Central memory CD8-positive, alpha-beta T cell (primary cell): Measurements from ENCODE around the gene FBXL15.

ENCODE experiments used
- ATAC-seq: fragments of 150-1000 bp; cut with Tn5 transposase; replicated peaks from 2 replicates; pipeline ENCODE4 v1.10.0; 2022; ENCODE audit warnings: mild to moderate bottlenecking, moderate FRiP score, moderate number of reproducible peaks; ENCODE audit not compliant: poor library complexity, severe bottlenecking; ENCODE audit errors: extremely low read depth
- DNase-seq, 2 donors: peaks; one replicate each; pipeline ENCODE4 v3.0.0; 2021; ENCODE audit warnings: low spot score in 2 of 2
- H3K27ac Mint-ChIP-seq: one replicate; pipeline ENCODE4 v1.8.0; 2022; ENCODE audit warnings: low read depth, mild to moderate bottlenecking, moderate library complexity, mixed read lengths
- H3K27me3 Mint-ChIP-seq: one replicate; pipeline ENCODE4 v1.8.0; 2022; ENCODE audit warnings: mixed read lengths
- H3K36me3 Mint-ChIP-seq: one replicate; pipeline ENCODE4 v1.8.0; 2022; ENCODE audit warnings: mild to moderate bottlenecking, moderate library complexity, mixed read lengths; ENCODE audit not compliant: insufficient read depth
- H3K4me1 Mint-ChIP-seq: one replicate; pipeline ENCODE4 v1.8.0; 2022; ENCODE audit warnings: mixed read lengths
- H3K4me3 Mint-ChIP-seq: one replicate; pipeline ENCODE4 v1.8.0; 2022; ENCODE audit warnings: mild to moderate bottlenecking, moderate library complexity, mixed read lengths
- H3K9me3 Mint-ChIP-seq: one replicate; pipeline ENCODE4 v1.8.0; 2022; ENCODE audit warnings: mixed read lengths

The FBXL15 gene

GRCh38 chr10:102393411-102394078 lies 27.1 kb upstream of the FBXL15 start:
- Mint-ChIP-seq H3K36me3 (peaks cover 39% of the 10 kb centered on the region), H3K9me3 (no peaks in the 10 kb centered on the region), H3K27ac (peak overlapping the region; percentile 100), H3K27me3 (no peaks in the 10 kb centered on the region), H3K4me1 (peaks cover 36% of the 10 kb centered on the region), H3K4me3 (peak overlapping the region; percentile 95)
- ATAC-seq (no peak), DNase-seq (no peak)

- peak; percentile 98 to 100 for DNase-seq
- no peaks in the 10 kb centered on the region for H3K9me3 Mint-ChIP-seq
- H3K27me3 Mint-ChIP-seq: no peaks in the 10 kb centered on the region
- peaks cover 42% of the 10 kb centered on the region for H3K36me3 Mint-ChIP-seq
- peaks cover 38% of the 10 kb centered on the region for H3K4me1 Mint-ChIP-seq
- peak; percentile 79 for ATAC-seq
- H3K4me3 Mint-ChIP-seq: peak overlapping the region; percentile 95
- H3K27ac Mint-ChIP-seq: peak overlapping the region; percentile 100
These were observed 26.4 kb upstream of the FBXL15 start for GRCh38 chr10:102394079-102394800.

GRCh38 chr10:102394801-102395399 lies 25.7 kb upstream of the FBXL15 start:
- Mint-ChIP-seq H3K9me3 (no peaks in the 10 kb centered on the region), H3K27me3 (no peaks in the 10 kb centered on the region), H3K36me3 (peaks cover 48% of the 10 kb centered on the region), H3K4me3 (peak overlapping the region; percentile 95), H3K4me1 (peaks cover 38% of the 10 kb centered on the region), H3K27ac (peak overlapping the region; percentile 100)
- ATAC-seq (peak; percentile 12), DNase-seq (no peak)

GRCh38 chr10:102395400-102396316 lies 25.0 kb upstream of the FBXL15 start, which contains the start of gene NFKB2:
Gene NFKB2 (plus strand): TSS chr10:102395705. CDS start chr10:102395960, 255 bp downstream.
- H3K4me1 Mint-ChIP-seq: peaks cover 38% of the 10 kb centered on the region
- ATAC-seq (peak; percentile 41), DNase-seq (peak; percentile 85 to 91)
- H3K27me3 Mint-ChIP-seq: no peaks in the 10 kb centered on the region
- H3K27ac Mint-ChIP-seq: peak within 1 kb of the TSS; percentile 100
- no peaks in the 10 kb centered on the region for H3K9me3 Mint-ChIP-seq
- H3K4me3 Mint-ChIP-seq: peak within 1 kb of the TSS; percentile 95
- peaks cover 51% of the 10 kb centered on the region for H3K36me3 Mint-ChIP-seq

GRCh38 chr10:102396317-102396650 lies 24.4 kb upstream of the FBXL15 start:
- ATAC-seq (no peak), DNase-seq (no peak)
- H3K36me3 Mint-ChIP-seq: peaks cover 51% of the 10 kb centered on the region
- H3K27ac Mint-ChIP-seq: peak overlapping the region; percentile 100
- H3K4me1 Mint-ChIP-seq: peaks cover 38% of the 10 kb centered on the region
- H3K4me3 Mint-ChIP-seq: peak overlapping the region; percentile 95
- H3K27me3 Mint-ChIP-seq: no peaks in the 10 kb centered on the region
- no peaks in the 10 kb centered on the region for H3K9me3 Mint-ChIP-seq

GRCh38 chr10:102396730-102397151 lies 23.9 kb upstream of the FBXL15 start:
- Mint-ChIP-seq H3K9me3 (no peaks in the 10 kb centered on the region), H3K4me3 (peak overlapping the region; percentile 95), H3K27me3 (no peaks in the 10 kb centered on the region), H3K27ac (peak overlapping the region; percentile 100), H3K4me1 (peaks cover 38% of the 10 kb centered on the region), H3K36me3 (peaks cover 51% of the 10 kb centered on the region)
- DNase-seq (no peak), ATAC-seq (no peak)

- Mint-ChIP-seq H3K4me1 (peaks cover 38% of the 10 kb centered on the region), H3K4me3 (peak overlapping the region; percentile 95), H3K9me3 (no peaks in the 10 kb centered on the region), H3K27me3 (no peaks in the 10 kb centered on the region), H3K27ac (peak overlapping the region; percentile 100), H3K36me3 (peaks cover 55% of the 10 kb centered on the region)
- DNase-seq: no peak
- ATAC-seq: no peak
These were observed 23.1 kb upstream of the FBXL15 start for GRCh38 chr10:102397222-102398171.

GRCh38 chr10:102398172-102399020 lies 22.2 kb upstream of the FBXL15 start:
- Mint-ChIP-seq H3K4me1 (peaks cover 33% of the 10 kb centered on the region), H3K4me3 (peak overlapping the region; percentile 77), H3K9me3 (no peaks in the 10 kb centered on the region), H3K27me3 (no peaks in the 10 kb centered on the region), H3K36me3 (peaks cover 54% of the 10 kb centered on the region), H3K27ac (peak overlapping the region; percentile 93)
- ATAC-seq: no peak
- no peak for DNase-seq

GRCh38 chr10:102399217-102400021 lies 21.2 kb upstream of the FBXL15 start:
- ATAC-seq: peak; percentile 53
- no peaks in the 10 kb centered on the region for H3K27me3 Mint-ChIP-seq
- H3K27ac Mint-ChIP-seq: peak overlapping the region; percentile 93
- DNase-seq: peak; percentile 83 to 84
- H3K9me3 Mint-ChIP-seq: no peaks in the 10 kb centered on the region
- peaks cover 50% of the 10 kb centered on the region for H3K36me3 Mint-ChIP-seq
- H3K4me3 Mint-ChIP-seq: peak overlapping the region; percentile 77
- H3K4me1 Mint-ChIP-seq: peaks cover 25% of the 10 kb centered on the region

GRCh38 chr10:102400076-102400475 lies 20.6 kb upstream of the FBXL15 start:
- Mint-ChIP-seq H3K9me3 (no peaks in the 10 kb centered on the region), H3K36me3 (peaks cover 48% of the 10 kb centered on the region), H3K27me3 (no peaks in the 10 kb centered on the region), H3K4me3 (peak overlapping the region; percentile 77), H3K4me1 (peaks cover 20% of the 10 kb centered on the region), H3K27ac (peak overlapping the region; percentile 93)
- no peak for ATAC-seq
- DNase-seq: no peak
